Osteoblast (primary cell): ENCODE data around the gene PHLDB3. TPM values are rescaled to one million over a fixed set of nuclear protein-coding genes. Genes with fewer than 3 reads are reported as not detected.
A peak's percentile ranks its signal among the peaks of the same experiment; 100 is the strongest.

Experiments
- DNase-seq: peaks from one replicate; pipeline ENCODE4 v3.0.0; 2011; ENCODE audit warnings: low spot score, mixed read lengths; ENCODE audit not compliant: insufficient read length; ENCODE audit errors: missing footprints
- H2AFZ ChIP-seq: 2 replicates; pipeline ENCODE4 v1.6.0; 2011; ENCODE audit warnings: mild to moderate bottlenecking, low read length
- H3K27ac ChIP-seq: 2 replicates; pipeline ENCODE4 v1.5.1; 2011; ENCODE audit warnings: mild to moderate bottlenecking, low read depth, low read length, moderate library complexity
- H3K27me3 ChIP-seq: 2 replicates; pipeline ENCODE4 v1.6.0; 2012; ENCODE audit warnings: mild to moderate bottlenecking, control low read depth, inconsistent platforms, low read length, moderate library complexity; ENCODE audit not compliant: insufficient read depth
- H3K36me3 ChIP-seq: 2 replicates; pipeline ENCODE4 v1.5.1; 2011; ENCODE audit warnings: mild to moderate bottlenecking, low read length, control low read depth, moderate library complexity; ENCODE audit not compliant: insufficient read depth
- H3K4me1 ChIP-seq: 2 replicates; pipeline ENCODE4 v1.5.1; 2011; ENCODE audit warnings: mild to moderate bottlenecking, low read length, control low read depth, moderate library complexity; ENCODE audit not compliant: insufficient read depth
- H3K4me2 ChIP-seq: 2 replicates; pipeline ENCODE4 v1.6.0; 2011; ENCODE audit warnings: mild to moderate bottlenecking, low read length; ENCODE audit not compliant: insufficient read depth
- H3K4me3 ChIP-seq: fragments of 200-600 bp; sonication (generic); 3 replicates; pipeline ENCODE4 v1.5.1; 2012; ENCODE audit warnings: mild to moderate bottlenecking, low read length, inconsistent platforms; ENCODE audit not compliant: insufficient read depth
- H3K79me2 ChIP-seq: 2 replicates; pipeline ENCODE4 v1.6.0; 2012; ENCODE audit warnings: mild to moderate bottlenecking, low read length, control low read depth, inconsistent platforms; ENCODE audit not compliant: insufficient read depth
- H3K9me3 ChIP-seq: 2 replicates; pipeline ENCODE4 v1.5.1; 2011; ENCODE audit warnings: low read depth, low read length, control low read depth
- H4K20me1 ChIP-seq: 2 replicates; pipeline ENCODE4 v1.6.0; 2012; ENCODE audit warnings: mild to moderate bottlenecking, low read length, control low read depth; ENCODE audit not compliant: insufficient read depth
- CTCF ChIP-seq: IDR thresholded peaks from 2 replicates; pipeline ENCODE4 v1.5.1; 2011; ENCODE audit warnings: mild to moderate bottlenecking, low read depth, low read length, moderate library complexity; ENCODE audit errors: extremely low read depth
- total RNA-seq: library from RNA; depleted of rRNA; stranded (reverse); fragments of >200 nt; gene quantifications from 2 replicates; pipeline ENCODE4 v1.2.3, GENCODE V29; 2012

The PHLDB3 gene
- total RNA-seq, 1 donor = 10.9 TPM

- H3K27me3 ChIP-seq = no peaks in the 10 kb centered on the region
- no peak for DNase-seq
- H3K4me3 ChIP-seq = no peak overlapping the region
- no peak for TF ChIP-seq CTCF
- no peak overlapping the region for H2AFZ ChIP-seq
- H3K4me2 ChIP-seq = no peak overlapping the region
- H4K20me1 ChIP-seq = peaks cover 4% of the 10 kb centered on the region
- H3K36me3 ChIP-seq = peaks cover 53% of the 10 kb centered on the region
- H3K27ac ChIP-seq = no peak overlapping the region
- no peaks in the 10 kb centered on the region for H3K79me2 ChIP-seq
- no peaks in the 10 kb centered on the region for H3K9me3 ChIP-seq
- H3K4me1 ChIP-seq = no peaks in the 10 kb centered on the region
These were observed 35.8 kb upstream of the PHLDB3 start for GRCh38 chr19:43540381-43540780.

GRCh38 chr19:43538922-43539321, 34.4 kb upstream of the PHLDB3 start:
- no peak for TF ChIP-seq CTCF
- peak; percentile 31 for DNase-seq
- H3K4me1 ChIP-seq = peaks cover 7% of the 10 kb centered on the region
- no peaks in the 10 kb centered on the region for H3K9me3 ChIP-seq
- no peaks in the 10 kb centered on the region for H3K27me3 ChIP-seq
- H3K27ac ChIP-seq = no peak overlapping the region
- H3K4me3 ChIP-seq = no peak overlapping the region
- H3K4me2 ChIP-seq = no peak overlapping the region
- H3K79me2 ChIP-seq = no peaks in the 10 kb centered on the region
- H3K36me3 ChIP-seq = peaks cover 44% of the 10 kb centered on the region
- no peak overlapping the region for H2AFZ ChIP-seq
- peaks cover 6% of the 10 kb centered on the region for H4K20me1 ChIP-seq

- Histone ChIP-seq H2AFZ (peak overlapping the region; percentile 20), H3K4me1 (peaks cover 14% of the 10 kb centered on the region), H3K4me2 (peak overlapping the region; percentile 81), H3K4me3 (no peak overlapping the region), H4K20me1 (peaks cover 6% of the 10 kb centered on the region), H3K27me3 (no peaks in the 10 kb centered on the region), H3K27ac (no peak overlapping the region), H3K79me2 (no peaks in the 10 kb centered on the region), H3K36me3 (peaks cover 21% of the 10 kb centered on the region), H3K9me3 (no peaks in the 10 kb centered on the region)
- peak; percentile 94 for DNase-seq
- TF ChIP-seq CTCF = peak; percentile 66
These were observed 30.5 kb upstream of the PHLDB3 start for GRCh38 chr19:43534816-43535761.

- no peak for TF ChIP-seq CTCF
- peak overlapping the region; percentile 72 for H2AFZ ChIP-seq
- peak overlapping the region; percentile 52 for H3K27ac ChIP-seq
- peaks cover 20% of the 10 kb centered on the region for H3K4me1 ChIP-seq
- peak overlapping the region; percentile 76 for H3K4me3 ChIP-seq
- peaks cover 21% of the 10 kb centered on the region for H3K36me3 ChIP-seq
- no peak for DNase-seq
- no peaks in the 10 kb centered on the region for H3K27me3 ChIP-seq
- H3K79me2 ChIP-seq = no peaks in the 10 kb centered on the region
- H3K9me3 ChIP-seq = no peaks in the 10 kb centered on the region
- peaks cover 6% of the 10 kb centered on the region for H4K20me1 ChIP-seq
- peak overlapping the region; percentile 81 for H3K4me2 ChIP-seq
These were observed 29.8 kb upstream of the PHLDB3 start for GRCh38 chr19:43534305-43534815.
